Skeletal muscle tissue (tissue), 5 donors: ENCODE measurements around the gene AP4M1. TPM values are rescaled to one million over a fixed set of nuclear protein-coding genes. Genes with fewer than 3 reads are reported as not detected.
A peak's percentile ranks its signal among the peaks of the same experiment; 100 is the strongest.

Source experiments
- H3K27ac ChIP-seq: one replicate; pipeline ENCODE4 v1.7.0; 2013; ENCODE audit warnings: mild to moderate bottlenecking, low read depth, low read length, inconsistent platforms
- H3K27me3 ChIP-seq, 3 donors: one replicate each; pipeline ENCODE4 v1.7.0; 2013; ENCODE audit warnings: low read length in 3 of 3; ENCODE audit not compliant: control insufficient read depth in 3 of 3, insufficient read depth in 3 of 3
- H3K36me3 ChIP-seq, 3 donors: one replicate each; pipeline ENCODE4 v1.7.0; 2013; ENCODE audit warnings: low read length in 3 of 3; ENCODE audit not compliant: control insufficient read depth in 3 of 3, insufficient read depth in 3 of 3
- H3K4me1 ChIP-seq, 3 donors: one replicate each; pipeline ENCODE4 v1.7.0; 2013; ENCODE audit warnings: low read length in 3 of 3, mild to moderate bottlenecking in 3 of 3; ENCODE audit not compliant: control insufficient read depth in 3 of 3, insufficient read depth in 3 of 3
- H3K4me3 ChIP-seq, 3 donors: one replicate each; pipeline ENCODE4 v1.7.0; 2013; ENCODE audit warnings: low read length in 3 of 3
- H3K9ac ChIP-seq, 3 donors: one replicate each; pipeline ENCODE4 v1.7.0; 2013; ENCODE audit warnings: low read length in 3 of 3, mild to moderate bottlenecking in 3 of 3, moderate library complexity in 2 of 3, low read depth in 1 of 3
- H3K9me3 ChIP-seq, 3 donors: one replicate each; pipeline ENCODE4 v1.7.0; 2013; ENCODE audit warnings: low read length in 3 of 3; ENCODE audit not compliant: control insufficient read depth in 3 of 3
- small RNA-seq: library from RNA; depleted of rRNA; stranded (forward); fragments of <200 nt; gene quantifications from one replicate; pipeline ENCODE3, GENCODE V24; 2014
- total RNA-seq: library from RNA; depleted of rRNA; stranded (reverse); fragments of >200 nt; gene quantifications from one replicate; pipeline ENCODE4 v1.2.3, GENCODE V29; 2014
- donor health status: Osteomylitis.

The AP4M1 gene
- total RNA-seq, 1 donor from 2014 or later = 20.9 TPM

- Histone ChIP-seq H3K27ac (no peak overlapping the region), H3K36me3 (peaks cover 30 to 33% (median 32%) of the 10 kb centered on the region in 3 donors), H3K9me3 (no peaks in the 10 kb centered on the region), H3K27me3 (no peaks in the 10 kb centered on the region), H3K4me3 (no peak overlapping the region), H3K4me1 (peaks cover 8 to 18% (median 17%) of the 10 kb centered on the region in 3 donors), H3K9ac (no peak overlapping the region)
These were observed 54.3 kb downstream of the AP4M1 start for GRCh38 chr7:100155553-100156317.

GRCh38 chr7:100156331-100157068 is 55.1 kb downstream of the AP4M1 start:
- H3K9ac ChIP-seq = no peak overlapping the region
- peaks cover 8 to 18% (median 17%) of the 10 kb centered on the region in 3 donors for H3K4me1 ChIP-seq
- H3K36me3 ChIP-seq = peaks cover 30 to 33% (median 32%) of the 10 kb centered on the region in 3 donors
- H3K9me3 ChIP-seq = no peaks in the 10 kb centered on the region
- H3K27ac ChIP-seq = no peak overlapping the region
- H3K27me3 ChIP-seq = no peaks in the 10 kb centered on the region
- no peak overlapping the region for H3K4me3 ChIP-seq

DNA sequence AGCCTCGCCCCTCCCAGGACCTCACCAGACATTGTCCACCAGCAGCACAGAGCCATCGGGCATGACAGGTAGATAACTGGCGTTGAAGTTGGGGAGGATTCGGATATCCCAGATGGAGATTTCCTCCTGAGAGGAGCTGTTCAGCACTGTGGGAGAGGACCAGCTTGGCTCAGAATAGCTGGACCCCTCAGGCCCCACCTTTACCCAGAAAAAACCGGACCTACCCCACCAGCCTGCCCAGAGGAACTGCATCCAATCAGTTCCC is 55.6 kb downstream of the AP4M1 start:
- Histone ChIP-seq H3K27me3 (no peaks in the 10 kb centered on the region), H3K27ac (no peak overlapping the region), H3K9ac (peak overlapping the region in 1 of 3 donors; percentile 84), H3K36me3 (peaks cover 30 to 31% (median 30%) of the 10 kb centered on the region in 3 donors), H3K9me3 (no peaks in the 10 kb centered on the region), H3K4me3 (no peak overlapping the region), H3K4me1 (peaks cover 8 to 18% (median 17%) of the 10 kb centered on the region in 3 donors)

- peak overlapping the region in 2 of 3 donors; percentile 81 to 84 for H3K9ac ChIP-seq
- peak overlapping the region; percentile 40 to 79 (median 76) for H3K4me3 ChIP-seq
- H3K36me3 ChIP-seq = peaks cover 30 to 31% (median 30%) of the 10 kb centered on the region in 3 donors
- H3K4me1 ChIP-seq = peaks cover 8 to 18% (median 17%) of the 10 kb centered on the region in 3 donors
- H3K27me3 ChIP-seq = no peaks in the 10 kb centered on the region
- H3K27ac ChIP-seq = peak overlapping the region; percentile 65
- H3K9me3 ChIP-seq = no peaks in the 10 kb centered on the region
These were observed 56.1 kb downstream of the AP4M1 start for GRCh38 chr7:100157334-100158228.

Small RNA genes lying within 50 kb of the gene (small RNA-seq; reads per million reads assigned to genes)
- gene MIR106B (134 reads per million, percentile 97 among the genes with 10 or more reads in this experiment), gene MIR25 (1,365 reads per million, percentile 99 among the genes with 10 or more reads in this experiment), gene MIR93 (494 reads per million, percentile 98 among the genes with 10 or more reads in this experiment)

Other genes with a start within 250 kb of the AP4M1 start
- gene OR2AE1, start 224.6 kb upstream of the AP4M1 start, total RNA-seq = not detected
- 15.1 TPM for gene TRIM4, start 182.1 kb upstream of the AP4M1 start, total RNA-seq
- gene GJC3, start 172.0 kb upstream of the AP4M1 start, total RNA-seq = 1.0 TPM
- 9.4 TPM for gene AZGP1, start 125.6 kb upstream of the AP4M1 start, total RNA-seq
- 32.9 TPM for gene ZKSCAN1, start 86.0 kb upstream of the AP4M1 start, total RNA-seq
- 11.5 TPM for gene ZSCAN21, start 51.9 kb upstream of the AP4M1 start, total RNA-seq
- 34.4 TPM for gene ZNF3, start 19.9 kb upstream of the AP4M1 start, total RNA-seq
- gene COPS6, start 12.7 kb upstream of the AP4M1 start, total RNA-seq = 57.4 TPM
- gene MCM7, start 246 bp upstream of the AP4M1 start, total RNA-seq = 42.3 TPM
- gene TAF6, start 17.7 kb downstream of the AP4M1 start, total RNA-seq = 11.0 TPM
- gene CNPY4, start 18.0 kb downstream of the AP4M1 start, total RNA-seq = 25.6 TPM
- gene MBLAC1, start 25.3 kb downstream of the AP4M1 start, total RNA-seq = 1.0 TPM
- 73.1 TPM for gene LAMTOR4, start 47.3 kb downstream of the AP4M1 start, total RNA-seq
- 2.6 TPM for gene TRAPPC14, start 57.1 kb downstream of the AP4M1 start, total RNA-seq
- 2.1 TPM for gene GAL3ST4, start 67.0 kb downstream of the AP4M1 start, total RNA-seq
- gene GPC2, start 75.7 kb downstream of the AP4M1 start, total RNA-seq = 5.2 TPM
- gene STAG3, start 76.3 kb downstream of the AP4M1 start, total RNA-seq = 0.52 TPM
- gene PVRIG, start 118.3 kb downstream of the AP4M1 start, total RNA-seq = not detected
- not detected for gene SPDYE3, start 206.1 kb downstream of the AP4M1 start, total RNA-seq